NCI-H2171 (cell line): ENCODE results near the gene MYO1B.

Experiments
- DNase-seq: peaks from one replicate; lab custom pipeline; 2025; lab: John Stamatoyannopoulos, UW

The MYO1B gene

DNA sequence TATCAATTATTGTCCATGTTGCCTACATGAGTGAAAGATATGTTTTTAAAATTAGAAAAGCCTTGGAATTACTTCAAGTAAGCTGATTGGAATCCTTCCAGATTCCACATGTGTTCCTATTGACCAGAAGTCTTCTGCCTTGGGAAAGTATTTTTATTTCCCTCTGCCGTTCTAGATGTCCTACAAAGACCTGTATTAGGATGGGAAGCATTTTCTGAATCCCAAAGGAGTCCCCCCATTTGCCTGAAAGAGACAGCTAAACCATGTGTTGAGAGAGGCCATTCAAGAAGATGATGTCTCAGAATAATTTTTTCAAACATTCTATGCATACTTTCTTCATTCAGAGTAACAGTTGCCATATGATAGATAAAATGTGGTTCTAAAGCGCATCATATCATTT lies 19.0 kb upstream of the MYO1B start:
- no peak for DNase-seq

GRCh38 chr2:191228333-191228732 lies 16.9 kb upstream of the MYO1B start:
- no peak for DNase-seq

GRCh38 chr2:191228861-191229260 lies 16.3 kb upstream of the MYO1B start:
- DNase-seq, result peak; percentile 7

DNA sequence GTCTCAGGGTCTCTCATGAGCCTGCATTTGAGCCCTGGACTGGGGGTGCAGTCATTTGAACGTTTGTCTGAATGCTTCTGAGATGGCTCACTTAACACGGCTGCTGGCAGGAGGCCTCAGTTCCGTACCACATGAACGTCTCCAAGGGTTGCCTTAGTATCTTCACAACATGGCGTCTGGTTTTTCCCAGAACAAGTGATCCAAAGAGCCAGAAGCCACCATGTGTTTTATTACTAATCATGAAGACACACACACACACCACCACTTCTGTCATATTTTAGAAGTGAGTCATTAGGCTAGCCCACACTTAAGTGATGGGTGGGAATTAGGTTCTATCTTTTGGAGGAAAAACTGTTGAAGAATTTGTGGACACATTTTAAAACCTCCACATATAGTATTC lies 15.0 kb upstream of the MYO1B start:
- DNase-seq, result no peak

GRCh38 chr2:191231995-191232394 lies 13.2 kb upstream of the MYO1B start:
- no peak for DNase-seq

- DNase-seq, result no peak
Observed at GRCh38 chr2:191233533-191233932, 11.7 kb upstream of the MYO1B start.

DNA sequence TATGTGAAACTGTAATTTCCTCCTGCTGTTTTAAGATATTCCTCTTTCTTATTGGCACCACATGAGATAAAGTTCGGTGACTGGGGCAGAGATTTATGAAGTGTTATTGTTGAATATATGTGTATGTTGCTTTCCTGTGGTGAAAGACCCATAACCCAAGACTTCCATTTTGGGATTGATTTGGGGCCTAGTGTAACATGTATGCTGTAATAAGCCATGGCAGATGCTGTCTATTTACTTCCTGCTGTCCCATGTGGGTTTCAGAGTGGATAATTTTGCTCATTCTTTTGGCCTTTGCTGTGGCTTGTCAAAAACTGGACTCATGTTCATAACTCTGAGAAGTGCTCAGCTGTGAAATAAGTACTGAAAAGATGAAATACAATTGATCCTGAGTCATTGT lies 10.8 kb upstream of the MYO1B start:
- DNase-seq, result no peak

- no peak for DNase-seq
Observed at GRCh38 chr2:191240871-191241270, 4.3 kb upstream of the MYO1B start.

- no peak for DNase-seq
Observed at GRCh38 chr2:191241418-191241817, 3.8 kb upstream of the MYO1B start.

GRCh38 chr2:191243154-191243553 lies 2.0 kb upstream of the MYO1B start:
- no peak for DNase-seq

DNA sequence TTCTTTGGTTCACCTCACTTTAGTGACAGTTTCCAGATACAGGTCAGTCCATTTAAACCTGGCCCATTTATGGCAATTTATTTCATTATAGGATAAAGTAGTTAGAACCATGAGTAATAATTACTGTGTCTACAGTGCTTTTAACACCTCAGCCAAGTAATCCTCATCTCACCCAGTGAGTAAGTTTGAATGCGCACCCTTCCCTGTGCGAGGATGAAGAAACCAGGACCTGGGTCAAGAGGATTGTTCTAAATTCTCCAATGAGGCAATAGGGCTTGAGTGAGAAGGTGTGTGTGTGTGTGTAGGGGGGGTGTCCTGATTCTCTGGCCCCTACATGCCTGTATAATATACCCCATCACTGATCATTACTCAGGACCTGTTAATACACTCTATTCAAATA lies 854 bp upstream of the MYO1B start:
- no peak for DNase-seq

- peak; percentile 80 for DNase-seq
Observed at GRCh38 chr2:191245869-191246531, 796 bp downstream of the MYO1B start.

- DNase-seq, result no peak
Observed at GRCh38 chr2:191246820-191247380, 1.7 kb downstream of the MYO1B start.

- no peak for DNase-seq
Observed at GRCh38 chr2:191247381-191248057, 2.3 kb downstream of the MYO1B start.

GRCh38 chr2:191249156-191249813 lies 4.1 kb downstream of the MYO1B start:
- no peak for DNase-seq

DNA sequence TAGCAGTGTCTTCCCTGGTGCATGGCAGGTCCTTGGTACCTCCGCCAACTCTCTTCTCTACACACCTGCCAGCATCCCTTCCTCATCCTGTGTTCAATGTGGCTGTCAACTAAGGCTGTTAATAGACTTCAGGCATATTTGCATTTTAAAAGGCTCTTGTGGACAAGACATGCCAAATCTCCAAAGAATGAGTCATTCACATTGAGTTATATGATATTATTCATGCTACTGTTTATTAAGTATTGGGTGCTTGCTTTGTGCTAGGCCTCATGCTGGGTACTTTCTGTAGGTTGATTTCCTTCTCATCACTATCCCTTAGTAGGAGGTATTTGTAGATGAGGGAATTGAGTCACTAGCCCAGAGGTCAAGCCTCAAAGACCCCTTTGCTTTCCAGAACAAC lies 5.2 kb downstream of the MYO1B start:
- no peak for DNase-seq

GRCh38 chr2:191250986-191251385 lies 5.8 kb downstream of the MYO1B start:
- no peak for DNase-seq

GRCh38 chr2:191252699-191253098 lies 7.5 kb downstream of the MYO1B start:
- DNase-seq, result no peak

- no peak for DNase-seq
Observed at GRCh38 chr2:191253476-191253875, 8.3 kb downstream of the MYO1B start.

DNA sequence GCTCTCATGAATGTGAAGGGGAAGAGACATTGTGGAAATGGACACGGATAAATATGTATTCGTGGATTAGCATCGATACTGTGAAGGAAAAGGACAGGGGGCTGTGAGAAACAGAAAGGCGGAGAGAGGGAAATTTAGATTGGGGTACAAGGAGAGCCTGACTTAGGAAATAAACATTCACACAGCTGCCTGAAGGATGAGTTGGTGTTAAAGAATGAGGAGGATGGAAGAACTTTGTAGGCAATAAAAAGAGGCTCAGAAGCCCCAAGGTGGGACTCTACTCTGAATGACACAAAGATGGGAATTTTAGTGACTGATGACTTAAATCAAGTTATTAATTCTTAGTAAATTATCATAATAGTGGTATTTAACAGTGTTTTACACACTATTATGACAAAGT lies 10.1 kb downstream of the MYO1B start:
- DNase-seq, result no peak

- DNase-seq, result no peak
Observed at GRCh38 chr2:191255756-191256312, 10.6 kb downstream of the MYO1B start.

GRCh38 chr2:191257934-191258333 lies 12.7 kb downstream of the MYO1B start:
- no peak for DNase-seq

- DNase-seq, result no peak
Observed at GRCh38 chr2:191258996-191259395, 13.8 kb downstream of the MYO1B start.
